Hematopoietic multipotent progenitor cell treated with erythropoietin and hydrocortisone succinate and interleukin-3 and kit ligand, for 4 days (in vitro differentiated cells): ENCODE measurements around the gene SLX4.

Source experiments
- DNase-seq: peaks from one replicate; pipeline ENCODE4 v3.0.0-alpha.2; 2015

The SLX4 gene

DNA sequence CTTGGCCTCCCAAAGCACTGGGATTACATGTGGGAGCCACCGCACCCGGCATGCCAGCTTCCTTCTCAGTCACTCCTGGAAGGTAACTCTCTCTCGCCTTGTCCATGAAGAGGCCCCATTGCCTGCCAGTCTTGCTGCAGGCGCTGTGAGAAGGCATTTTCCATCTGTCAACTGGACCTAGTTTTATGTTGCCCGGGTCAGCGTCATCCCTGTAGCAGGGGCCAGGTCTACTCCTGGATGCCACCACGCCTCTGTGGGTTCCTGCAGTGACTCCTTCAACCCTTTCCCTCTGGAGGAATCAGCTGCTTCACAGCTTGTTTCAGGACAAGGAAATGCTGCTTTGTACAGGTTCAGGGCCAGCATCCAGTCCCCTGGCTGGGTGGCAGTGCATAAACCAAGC is 31.6 kb downstream of the SLX4 start:
- no peak for DNase-seq

DNA sequence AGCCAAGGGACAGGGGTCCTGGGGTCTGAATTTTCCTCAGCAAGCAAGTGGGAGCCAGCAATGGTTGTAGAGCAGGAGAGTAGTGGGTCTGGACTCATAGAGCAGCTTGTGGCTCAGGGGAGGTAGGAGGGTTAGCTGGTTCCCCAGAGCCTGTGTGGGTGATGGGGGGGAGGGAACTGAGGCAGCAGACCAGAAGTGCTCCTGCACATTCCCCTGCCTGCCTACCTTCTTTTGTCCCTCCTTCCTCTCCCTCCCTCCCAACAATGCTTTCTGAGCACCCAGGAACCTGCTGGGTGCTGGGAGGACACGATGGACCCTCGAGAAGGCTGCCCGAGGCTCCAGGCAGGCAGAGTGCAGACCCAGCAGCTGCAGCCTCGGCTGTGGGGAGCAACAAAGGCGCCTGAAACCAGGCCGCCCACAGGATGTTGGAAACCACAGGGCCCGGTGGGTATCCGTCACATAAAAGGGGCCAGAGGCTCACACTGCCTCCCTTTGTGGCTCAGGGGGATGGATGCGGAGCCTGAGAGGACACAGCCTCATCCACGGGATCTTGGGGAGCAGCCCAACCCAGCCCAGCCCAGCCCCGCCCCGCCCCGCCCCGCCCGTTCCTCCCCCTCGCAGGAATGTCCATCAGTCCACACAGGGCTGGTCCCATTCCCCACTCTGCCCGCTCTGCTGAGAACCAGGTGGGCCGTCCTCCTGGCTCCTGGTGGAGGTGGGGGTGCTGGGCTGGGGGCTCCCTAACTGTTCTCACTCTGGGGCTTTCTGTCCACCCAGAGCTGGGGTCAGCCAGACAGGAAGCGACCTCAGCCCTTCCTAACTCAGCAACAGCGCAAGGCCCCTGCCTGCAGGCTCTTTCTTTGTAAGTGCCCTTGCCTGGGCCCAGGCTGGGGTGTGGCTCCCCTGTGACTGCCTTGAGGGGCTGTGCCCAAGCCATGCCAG is 32.5 kb downstream of the SLX4 start:
- peak; percentile 88 for DNase-seq

DNA sequence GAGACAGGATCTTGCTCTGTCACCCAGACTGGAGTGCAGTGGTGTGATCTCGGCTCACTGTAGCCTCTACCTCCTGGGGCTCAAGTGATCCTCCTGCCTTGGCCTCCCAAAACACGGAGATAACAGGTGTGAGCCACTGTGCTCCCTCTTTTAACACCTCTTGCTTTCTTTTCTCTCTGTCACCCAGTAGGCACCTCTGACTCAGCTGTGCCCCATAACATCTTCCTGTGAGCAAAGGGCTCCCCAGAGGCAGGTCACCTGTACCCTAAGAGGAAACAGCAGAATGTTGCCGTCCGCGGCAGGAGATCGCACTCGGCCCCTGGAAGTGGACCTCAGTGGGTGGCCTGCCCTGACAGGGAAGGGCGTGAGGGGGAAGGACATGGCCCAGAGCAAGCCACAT is 33.3 kb downstream of the SLX4 start:
- no peak for DNase-seq

DNA sequence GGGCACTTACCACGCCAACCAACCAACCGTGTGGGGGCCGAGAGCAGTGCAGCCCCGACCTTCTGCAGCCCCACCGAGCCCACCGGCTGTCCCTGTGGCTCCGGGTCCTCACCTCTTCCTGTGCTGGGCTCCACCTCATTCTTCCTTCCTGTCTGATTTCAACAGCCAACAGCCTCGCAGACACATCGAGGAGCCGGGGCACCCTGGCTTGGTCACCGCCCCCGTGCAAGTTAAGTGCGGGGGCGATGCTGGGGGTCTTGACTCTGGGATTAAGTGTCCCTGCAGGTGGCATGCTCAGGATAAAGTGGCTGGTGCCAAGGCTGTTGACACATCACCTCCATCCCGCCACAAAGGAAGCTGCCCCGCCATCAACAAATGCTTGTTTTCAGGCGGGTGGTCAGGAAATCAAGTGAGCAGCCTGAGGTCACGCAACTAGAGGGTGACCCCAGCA is 34.1 kb downstream of the SLX4 start, which contains the start of gene NLRC3:
Gene NLRC3 (minus strand): TSS at position 102 of the 451 bp plus-strand sequence. CDS start 12,367 bp downstream, outside the sequence.
- DNase-seq = peak; percentile 77

DNA sequence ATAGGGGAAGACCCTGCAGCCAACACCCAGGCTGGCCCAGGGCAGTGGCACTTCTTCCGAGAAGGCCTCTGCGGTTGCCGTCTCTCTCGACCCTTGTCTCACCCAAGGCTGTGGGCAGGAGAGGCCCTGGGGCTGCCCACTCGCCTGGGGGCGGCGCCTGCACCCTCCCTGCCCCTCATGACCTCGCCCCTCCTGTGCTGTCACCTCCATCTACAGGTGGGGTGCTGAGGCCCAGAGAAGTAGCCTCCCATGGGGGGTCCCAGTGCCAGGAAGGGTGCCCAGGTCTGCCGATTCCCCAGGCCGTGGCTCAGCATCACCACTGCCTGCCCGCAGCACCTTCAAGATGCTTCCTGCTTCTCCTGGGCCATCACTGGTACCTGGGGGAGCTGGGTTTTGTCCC is 35.2 kb downstream of the SLX4 start:
- DNase-seq = no peak

DNA sequence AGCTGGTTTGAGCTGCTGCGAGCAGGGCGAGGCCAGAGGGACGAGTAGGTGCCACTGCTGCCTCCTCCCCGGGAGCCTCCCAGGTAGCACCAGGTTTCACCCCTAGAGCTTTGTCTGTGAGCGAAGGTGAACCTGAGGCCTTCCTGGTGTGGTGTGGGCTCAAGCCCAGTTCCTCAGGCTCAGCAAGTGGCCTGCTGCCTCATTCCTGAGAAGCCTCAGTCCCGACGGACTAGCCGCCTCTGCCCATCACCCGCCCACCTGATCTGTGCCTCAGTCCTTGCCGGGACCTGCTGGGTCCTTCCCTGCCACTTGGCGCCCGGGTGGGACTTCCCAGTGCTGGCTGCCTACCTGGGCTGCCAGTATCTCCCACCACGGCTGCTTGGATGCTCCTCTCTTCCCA is 35.9 kb downstream of the SLX4 start:
- DNase-seq = no peak

DNA sequence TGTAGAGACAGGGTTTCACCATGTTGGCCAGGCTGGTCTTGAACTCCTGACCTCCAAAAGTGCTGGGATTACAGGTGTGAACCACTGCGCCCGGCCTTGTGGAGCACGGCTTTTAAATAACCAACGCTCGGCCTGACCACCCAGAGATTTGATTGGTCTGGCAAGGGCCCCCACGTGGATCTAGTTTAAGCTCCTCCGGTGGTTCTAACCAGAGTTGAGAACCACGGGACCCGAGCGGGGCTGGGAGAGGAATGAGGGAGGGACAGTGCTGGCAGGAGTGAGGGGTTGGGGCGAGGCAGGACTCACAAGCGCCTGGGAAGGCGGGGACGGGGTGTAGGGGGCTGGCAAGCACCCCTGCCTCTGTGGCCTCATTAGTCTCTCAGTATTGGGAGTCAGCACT is 37.2 kb downstream of the SLX4 start:
- DNase-seq = no peak

DNA sequence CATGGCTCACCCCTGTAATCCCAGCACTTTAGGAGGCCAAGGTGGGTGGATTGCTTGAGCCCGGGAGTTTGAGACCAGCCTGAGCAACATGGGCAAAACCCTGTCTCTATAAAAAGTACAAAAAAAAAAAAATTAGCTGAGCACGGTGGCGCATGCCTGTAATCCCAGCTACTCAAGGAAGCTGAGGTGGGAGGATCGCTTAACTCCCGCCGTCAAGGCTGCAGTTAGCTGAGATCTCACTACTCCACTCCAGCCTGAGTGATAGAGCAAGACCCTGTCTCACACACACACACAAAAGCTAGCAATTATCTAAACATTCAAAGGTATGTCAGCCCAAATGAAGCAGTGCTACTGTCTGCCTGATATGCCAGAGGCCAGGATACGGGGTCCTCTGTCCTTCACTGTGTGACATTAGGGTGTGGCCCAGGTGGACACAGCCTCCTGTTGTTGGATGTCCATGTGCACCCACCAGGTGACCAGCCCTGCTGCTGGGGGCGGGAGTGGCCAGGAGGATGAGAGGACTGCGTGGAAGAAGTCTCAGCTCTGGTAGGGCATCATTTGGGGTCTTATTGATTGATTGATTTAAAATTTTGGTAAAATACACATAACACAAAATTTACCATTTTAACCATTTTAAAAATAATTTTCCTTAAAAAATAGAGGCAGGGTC is 38.1 kb downstream of the SLX4 start:
- DNase-seq = peak; percentile 18

DNA sequence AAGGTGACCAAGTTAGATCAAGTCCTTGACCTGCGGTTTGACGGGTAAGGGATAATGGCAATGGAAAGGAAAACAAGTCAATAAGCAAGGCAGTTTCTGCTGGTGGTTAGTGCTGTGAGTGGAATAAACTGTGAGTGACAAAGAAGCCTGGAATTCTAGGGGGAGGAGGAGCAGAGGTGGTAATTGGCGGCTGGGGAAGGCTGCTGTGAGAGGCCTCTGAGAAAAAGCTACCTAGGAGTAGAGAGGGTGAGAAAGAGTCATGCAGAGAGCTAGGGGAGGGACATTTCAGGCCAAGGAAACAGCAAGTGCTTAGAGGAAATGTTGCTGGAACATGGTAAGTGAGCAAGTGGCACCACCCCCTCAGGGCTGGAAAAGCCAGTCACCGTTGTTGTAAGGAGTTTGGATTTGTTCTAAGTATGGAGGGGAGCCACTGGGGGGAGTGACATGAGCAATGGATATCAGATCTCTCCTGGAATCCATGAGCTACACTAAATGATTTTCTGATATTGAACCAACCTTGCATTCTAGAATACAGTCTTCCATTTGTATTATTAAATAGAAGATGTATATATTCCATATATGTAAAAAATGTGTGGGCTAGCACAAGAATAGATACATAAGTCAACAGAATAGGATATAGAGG is 40.9 kb downstream of the SLX4 start:
- DNase-seq = no peak

DNA sequence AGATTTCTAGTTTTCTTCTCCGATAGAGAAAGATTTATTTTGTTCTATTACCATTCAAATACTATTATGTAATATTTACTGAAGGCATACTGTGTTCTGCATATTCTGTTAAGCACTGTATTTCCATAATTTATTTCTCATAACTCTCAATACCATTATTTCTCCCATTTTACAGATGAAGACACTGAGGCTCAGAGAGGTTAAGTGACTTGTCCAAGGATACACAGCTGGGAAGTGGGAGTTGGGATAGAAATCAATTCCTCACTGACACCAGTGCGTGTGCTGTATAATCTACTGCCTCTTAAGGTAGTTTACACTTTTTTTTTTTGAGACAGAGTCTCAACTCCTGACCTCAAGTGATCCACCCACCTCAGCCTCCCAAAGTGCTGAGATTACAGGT is 41.6 kb downstream of the SLX4 start:
- no peak for DNase-seq

DNA sequence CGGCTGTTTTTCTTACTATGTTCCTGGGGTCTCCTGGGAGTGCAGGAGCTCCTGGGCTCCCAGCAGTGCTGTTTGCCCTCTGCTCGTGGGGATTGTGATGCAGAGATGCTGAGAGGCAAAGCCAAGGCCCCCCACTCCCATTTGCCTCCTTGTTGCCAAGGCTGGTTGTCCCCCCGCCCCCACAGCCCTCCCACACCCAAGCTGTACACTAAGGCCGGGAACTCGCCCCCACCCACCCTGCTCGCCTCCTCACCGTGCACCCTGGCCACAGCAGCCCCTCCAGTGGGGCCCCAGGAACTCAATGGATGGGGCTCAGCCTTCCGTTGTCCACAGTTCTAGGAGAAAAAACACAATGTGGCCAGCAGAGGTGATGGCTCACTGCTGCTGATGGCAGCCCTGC is 44.4 kb downstream of the SLX4 start:
- no peak for DNase-seq

DNA sequence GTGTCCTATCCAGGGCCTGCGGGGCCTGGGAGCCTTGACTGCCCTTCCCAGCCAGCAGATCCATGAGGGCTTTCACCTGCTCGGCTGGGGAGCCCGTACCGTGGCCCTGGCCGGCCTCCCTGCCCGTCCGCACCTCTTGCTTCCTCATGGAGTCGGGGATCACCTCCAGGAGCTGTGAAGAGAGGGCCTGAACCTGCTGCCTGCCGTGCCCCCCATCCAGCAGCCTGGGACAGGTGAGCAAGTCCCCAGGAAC is 46.6 kb downstream of the SLX4 start:
- no peak for DNase-seq

DNA sequence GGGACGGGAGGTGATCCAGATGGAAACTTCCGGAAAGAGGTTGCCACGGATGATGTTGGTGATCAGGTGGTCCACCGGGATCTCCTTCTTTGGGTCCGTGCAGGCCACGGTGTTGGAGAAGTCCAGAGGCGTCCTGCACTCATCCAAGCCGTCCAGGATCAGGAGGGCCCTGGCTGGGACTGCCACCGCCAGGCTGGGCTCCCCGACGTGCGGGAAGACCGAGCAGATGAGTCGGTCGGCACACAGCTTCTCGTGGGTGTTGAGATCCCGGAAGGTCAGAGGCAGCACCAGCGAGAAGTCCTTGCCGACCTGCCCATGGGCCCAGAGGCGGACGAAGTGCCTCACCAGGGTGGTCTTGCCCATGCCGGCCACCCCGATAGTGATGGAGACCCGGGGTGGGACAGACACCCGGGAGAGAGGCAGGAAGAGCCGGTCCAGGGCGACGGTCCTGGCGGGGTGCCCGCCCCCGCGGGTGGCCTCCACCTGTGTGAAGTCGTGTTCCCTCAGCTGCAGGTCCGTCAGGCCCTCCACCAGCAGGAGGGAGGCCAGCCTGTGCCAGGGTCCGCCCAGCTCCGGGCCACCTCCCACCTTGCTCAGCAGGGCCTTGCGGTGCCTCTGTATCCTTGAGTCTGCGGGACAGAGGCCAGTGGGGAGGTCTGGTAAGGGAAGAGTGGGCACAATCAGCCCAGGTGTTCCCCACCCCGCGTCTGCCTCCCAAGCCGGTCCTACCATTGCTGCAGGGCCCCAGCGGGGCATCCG is 47.1 kb downstream of the SLX4 start:
- DNase-seq = no peak

DNA sequence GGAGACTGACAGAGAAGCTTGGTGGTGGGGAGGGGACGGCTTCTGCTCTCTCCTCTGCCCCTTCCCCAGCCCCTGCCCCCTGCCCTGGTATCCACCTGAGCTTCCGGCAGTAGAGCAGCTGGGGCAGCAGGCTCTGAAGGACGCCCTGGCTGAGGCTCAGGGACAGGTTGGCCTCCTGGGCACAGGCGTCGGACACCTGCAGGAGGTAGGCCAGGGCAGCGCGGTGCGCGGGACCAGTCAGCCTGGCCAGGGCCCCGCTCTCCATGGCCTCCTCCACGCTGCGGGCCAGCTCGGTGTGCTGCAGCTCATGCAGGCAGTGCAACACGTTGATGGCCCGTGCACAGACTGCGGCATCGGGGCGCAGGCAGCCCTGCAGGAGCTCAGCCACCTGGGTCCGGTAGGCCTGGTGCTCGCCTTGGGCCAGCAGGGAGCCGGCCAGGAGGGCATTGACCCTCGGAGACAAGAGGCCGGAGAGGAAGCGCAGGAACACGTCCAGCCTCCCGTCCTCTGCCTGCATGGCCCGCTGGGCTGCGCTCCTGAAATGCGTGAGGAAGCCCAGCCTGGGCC is 48.4 kb downstream of the SLX4 start:
- DNase-seq = no peak

DNA sequence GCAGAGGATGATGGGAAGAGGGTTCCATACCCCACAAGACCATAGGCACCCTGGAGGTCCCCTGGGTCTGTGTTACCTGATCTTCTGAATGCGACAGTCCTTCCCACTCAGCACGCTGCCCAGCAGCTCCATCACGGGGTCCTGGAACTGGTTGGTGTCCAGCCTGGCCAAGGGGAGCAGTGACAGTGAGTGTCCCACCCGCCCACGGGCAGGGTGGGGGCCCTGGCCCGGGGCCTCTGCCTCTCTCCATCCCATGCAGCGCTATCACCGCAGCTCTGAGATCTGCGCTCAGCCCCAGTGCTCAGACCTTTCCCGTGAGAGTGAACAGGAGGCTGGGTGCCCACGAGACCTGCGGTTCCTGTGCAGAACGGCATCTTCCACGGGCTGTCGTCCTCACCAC is 49.8 kb downstream of the SLX4 start:
- no peak for DNase-seq

DNA sequence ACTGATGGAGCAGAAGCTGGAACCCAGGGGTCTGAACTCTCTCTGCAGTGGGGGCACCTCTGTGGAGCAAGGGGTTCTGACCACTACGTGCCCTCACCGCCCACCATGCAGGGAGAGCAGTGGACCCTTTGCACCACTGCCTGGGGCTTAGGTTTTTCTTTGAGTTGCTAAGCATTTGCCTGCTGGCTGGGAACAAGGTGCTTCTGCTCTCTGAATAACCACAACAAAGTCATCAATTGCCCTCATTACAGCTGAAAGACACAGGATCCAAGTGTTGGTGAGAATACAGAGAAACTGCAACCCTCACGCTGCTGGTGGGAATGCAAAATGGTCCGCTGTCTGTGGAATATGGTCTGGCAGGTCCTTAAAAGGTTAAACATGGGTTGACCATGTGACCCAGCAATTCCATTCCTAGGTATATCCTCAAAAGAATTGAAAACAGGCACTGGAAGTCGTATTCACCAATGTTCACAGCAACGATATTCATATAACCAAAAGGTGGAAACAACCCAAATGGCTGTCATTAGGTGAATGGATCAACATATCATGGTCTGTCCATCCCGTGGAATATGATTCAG is 57.0 kb downstream of the SLX4 start:
- no peak for DNase-seq

DNA sequence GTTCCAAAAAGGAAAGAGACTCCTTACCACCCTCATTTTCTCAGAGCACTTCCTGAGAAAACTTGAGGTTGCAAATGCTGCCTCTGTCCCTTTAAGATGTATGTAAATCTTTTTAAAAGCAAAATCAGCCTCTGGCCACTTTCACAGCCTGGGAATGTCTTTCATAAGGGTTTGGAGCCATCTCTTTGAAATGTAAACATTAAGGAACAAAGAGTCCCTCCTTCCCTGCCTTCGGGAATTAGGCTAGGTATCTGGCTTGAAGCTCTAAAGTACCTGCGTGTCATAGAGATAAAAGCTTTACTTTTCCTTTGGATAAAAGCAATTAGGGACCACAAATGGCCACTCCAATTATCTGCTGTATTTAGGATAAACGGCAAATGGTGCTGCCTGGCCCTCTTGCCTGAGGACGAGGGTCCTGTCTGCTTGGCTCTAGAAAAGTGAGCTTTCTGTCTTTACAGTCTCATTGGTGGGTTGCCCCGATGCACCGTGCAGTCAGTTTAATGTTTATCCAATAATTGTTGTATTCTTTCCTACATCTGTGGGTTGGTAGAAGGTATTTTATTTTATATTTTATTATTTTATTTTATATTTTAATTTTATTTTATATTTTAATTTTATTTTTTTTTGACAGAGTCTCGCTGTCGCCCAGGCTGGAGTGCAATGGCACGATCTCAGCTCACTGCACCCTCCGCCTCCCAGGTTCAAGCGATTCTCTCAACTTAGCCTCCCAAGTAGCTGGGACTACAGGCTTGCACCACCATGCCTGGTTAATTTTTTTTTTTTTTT is 58.1 kb downstream of the SLX4 start:
- no peak for DNase-seq

DNA sequence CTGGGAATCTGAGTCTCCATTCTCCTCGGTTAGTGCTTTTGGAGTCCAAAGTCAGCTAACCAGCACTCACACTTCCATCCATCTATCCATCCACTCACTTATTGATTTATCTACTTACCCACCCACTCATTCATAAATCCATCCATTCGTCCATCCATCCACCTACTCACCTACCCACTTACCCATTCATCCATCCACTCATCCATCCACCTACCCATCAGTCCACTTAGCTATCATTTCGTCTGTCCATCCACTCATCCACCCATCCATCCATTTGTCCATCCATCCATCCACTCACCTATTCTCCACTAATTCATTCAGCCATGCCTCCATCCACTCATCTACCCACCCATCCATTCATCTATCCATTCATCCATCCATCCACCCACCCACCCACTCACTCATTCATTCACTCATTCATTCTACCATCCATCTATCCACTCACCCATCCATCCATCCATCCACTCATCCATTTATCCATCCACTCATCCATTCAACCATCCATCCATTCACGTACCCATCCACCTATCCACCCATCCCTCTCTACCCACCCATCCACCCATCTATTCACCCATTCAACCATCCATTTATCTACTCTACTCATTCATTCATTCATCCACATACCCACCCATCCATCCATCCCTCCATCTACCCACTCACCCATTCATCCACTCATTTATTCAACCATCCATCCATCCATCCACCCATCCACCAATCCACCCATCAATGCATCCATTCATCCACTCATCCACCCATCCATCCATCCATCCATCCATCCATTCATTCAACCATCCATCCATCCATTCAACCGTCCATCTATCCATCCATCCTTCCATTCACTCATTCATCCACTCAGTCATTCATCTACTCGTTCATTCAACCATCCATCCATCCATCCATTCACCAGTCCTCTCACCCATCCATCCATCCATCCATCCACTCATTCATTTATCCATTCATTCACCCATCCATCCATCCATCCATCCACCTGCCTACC is 60.3 kb downstream of the SLX4 start:
- no peak for DNase-seq

DNA sequence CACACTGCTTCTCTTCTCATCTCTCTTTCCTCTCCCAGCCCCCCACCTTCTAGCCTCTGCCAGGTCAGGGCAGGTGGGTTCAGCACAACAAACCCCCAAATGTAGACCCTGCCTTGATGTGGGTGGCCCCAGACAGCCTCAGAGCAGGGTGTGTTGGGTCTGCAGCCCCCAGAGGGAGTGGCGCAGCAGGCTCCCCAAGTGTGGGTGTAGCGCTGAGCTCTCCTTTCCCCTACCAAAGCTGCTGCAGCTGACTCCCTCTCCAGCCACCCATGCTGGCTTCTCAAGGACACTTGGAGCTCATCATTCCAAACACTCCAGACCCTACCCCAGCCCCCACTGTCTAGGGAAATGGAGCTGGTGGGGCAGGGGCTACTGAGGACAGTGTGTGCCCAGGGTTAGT is 61.5 kb downstream of the SLX4 start:
- DNase-seq = no peak

DNA sequence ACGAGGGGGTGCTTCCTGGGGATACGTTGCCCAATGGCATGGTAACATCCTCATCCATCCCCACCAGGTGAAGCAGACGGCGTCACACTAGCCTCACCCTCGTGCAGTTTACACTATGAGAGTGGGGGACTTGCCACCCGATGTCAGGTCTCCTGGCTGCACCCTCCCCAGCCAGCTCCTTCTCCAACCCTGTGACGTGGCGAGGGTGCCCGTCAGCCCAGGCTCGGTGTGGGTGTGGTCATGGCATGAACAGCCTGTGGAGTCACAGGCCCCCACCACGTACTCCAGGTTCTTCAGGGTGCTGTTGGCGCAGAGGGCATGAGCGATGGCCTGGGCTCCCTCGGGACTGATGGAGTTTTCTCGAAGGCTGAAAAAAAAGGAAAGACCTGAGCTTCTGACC is 62.5 kb downstream of the SLX4 start:
- DNase-seq = no peak
